Activated effector memory CD4-positive, alpha-beta T cell treated with Interleukin-2 at 50 U/mL for 16 hours (primary cell): Measurements from ENCODE around the gene DMRT1.

ENCODE experiments used
- DNase-seq: peaks from one replicate; pipeline ENCODE4 v3.0.0-alpha.2; 2020

Gene DMRT1

GRCh38 chr9:1007312-1007711 lies 165.8 kb downstream of the DMRT1 start:
- no peak for DNase-seq

- no peak for DNase-seq
Observed at GRCh38 chr9:1008216-1008615, 166.7 kb downstream of the DMRT1 start.

GRCh38 chr9:1009101-1009707 lies 167.7 kb downstream of the DMRT1 start:
- DNase-seq: peak; percentile 62

- no peak for DNase-seq
Observed at GRCh38 chr9:1013021-1013420, 171.5 kb downstream of the DMRT1 start.

GRCh38 chr9:1014225-1014624 lies 172.7 kb downstream of the DMRT1 start:
- no peak for DNase-seq

- DNase-seq: no peak
Observed at GRCh38 chr9:1014640-1015039, 173.1 kb downstream of the DMRT1 start.

GRCh38 chr9:1018121-1018520 lies 176.6 kb downstream of the DMRT1 start:
- DNase-seq: no peak
